HG02852 (cell line): ENCODE results near the gene METTL1.
"Not testable (repeated sequence)": the region's sequence is repeated elsewhere in the genome, so short reads cannot be mapped to it uniquely, and the experiment has no call there.

ENCODE experiments used
- ATAC-seq: cut with Tn5 transposase; IDR thresholded peaks from one replicate; pipeline ENCODE4 v1.9.1; 2021; ENCODE audit warnings: mild to moderate bottlenecking, moderate library complexity; ENCODE audit not compliant: unreplicated experiment

The METTL1 gene

GRCh38 chr12:57771873-57772428, at the start of gene METTL1:
Gene METTL1, minus strand, starts transcription at chr12:57772105. Its CDS starts 22 bp downstream, at chr12:57772083.
- ATAC-seq, result peak; percentile 80

GRCh38 chr12:57821015-57821414, 49.1 kb upstream of the METTL1 start:
- not testable (repeated sequence) for ATAC-seq

- ATAC-seq, result not testable (repeated sequence)
Measured at GRCh38 chr12:57820119-57820518, 48.2 kb upstream of the METTL1 start.

- ATAC-seq, result not testable (repeated sequence)
Measured at GRCh38 chr12:57817990-57818331, 46.1 kb upstream of the METTL1 start.

- ATAC-seq, result no peak
Measured at GRCh38 chr12:57817261-57817989, 45.5 kb upstream of the METTL1 start.

DNA sequence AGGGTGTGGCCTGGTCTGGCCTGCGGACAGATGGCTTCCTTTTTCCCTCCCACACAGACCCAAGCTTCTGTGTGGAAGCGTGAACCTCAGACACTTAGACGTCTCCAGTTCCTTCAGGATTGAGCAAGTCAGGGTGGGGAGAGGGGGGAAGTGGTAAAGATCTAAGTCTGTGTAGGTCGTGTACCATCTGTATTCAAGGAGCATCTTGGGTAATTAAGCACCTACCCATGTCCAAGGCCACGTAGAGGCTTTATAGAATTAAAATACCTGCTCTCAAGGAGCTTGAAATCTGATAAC, 44.9 kb upstream of the METTL1 start:
- ATAC-seq, result no peak

- ATAC-seq, result no peak
Measured at GRCh38 chr12:57816001-57816854, 44.3 kb upstream of the METTL1 start.

DNA sequence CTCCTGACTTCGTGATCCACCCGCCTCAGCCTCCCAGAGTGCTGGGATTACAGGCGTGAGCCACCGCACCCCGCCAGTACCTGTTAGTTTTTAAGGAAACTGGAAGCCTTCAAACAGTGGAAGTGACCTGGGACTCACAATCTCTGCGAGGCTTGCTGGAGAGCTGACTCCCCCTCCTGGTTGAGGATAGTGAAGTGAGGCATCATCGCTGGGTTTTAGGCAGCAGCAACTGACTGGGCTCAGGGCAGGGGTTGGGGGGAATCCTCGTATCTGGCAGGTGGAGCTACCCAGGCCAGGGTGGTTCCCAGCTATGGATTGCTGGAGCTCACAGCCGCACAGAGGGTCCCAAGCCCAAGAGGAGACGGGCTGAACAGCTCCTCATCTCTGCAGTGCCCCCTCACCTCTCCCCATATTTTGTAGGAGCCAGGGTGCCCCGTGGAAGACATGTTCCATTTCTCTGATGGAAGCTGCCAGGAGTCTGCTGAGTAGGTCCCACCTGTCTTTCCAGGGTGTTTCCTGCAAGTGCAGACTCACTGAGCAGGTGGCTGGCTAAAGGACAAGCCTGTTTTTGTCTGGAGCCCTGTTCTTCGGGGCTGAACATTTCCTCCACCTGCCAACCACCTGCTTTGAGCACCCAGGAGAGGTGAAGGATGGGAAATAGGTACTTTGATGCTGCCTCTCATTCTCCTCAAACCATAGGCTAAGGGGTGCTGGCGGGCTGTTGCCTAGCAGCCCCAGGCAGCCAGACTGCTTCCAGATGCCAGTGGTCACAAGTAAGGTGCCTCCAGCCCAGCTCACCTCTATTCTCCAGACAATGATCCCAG, 43.5 kb upstream of the METTL1 start:
- ATAC-seq, result no peak

DNA sequence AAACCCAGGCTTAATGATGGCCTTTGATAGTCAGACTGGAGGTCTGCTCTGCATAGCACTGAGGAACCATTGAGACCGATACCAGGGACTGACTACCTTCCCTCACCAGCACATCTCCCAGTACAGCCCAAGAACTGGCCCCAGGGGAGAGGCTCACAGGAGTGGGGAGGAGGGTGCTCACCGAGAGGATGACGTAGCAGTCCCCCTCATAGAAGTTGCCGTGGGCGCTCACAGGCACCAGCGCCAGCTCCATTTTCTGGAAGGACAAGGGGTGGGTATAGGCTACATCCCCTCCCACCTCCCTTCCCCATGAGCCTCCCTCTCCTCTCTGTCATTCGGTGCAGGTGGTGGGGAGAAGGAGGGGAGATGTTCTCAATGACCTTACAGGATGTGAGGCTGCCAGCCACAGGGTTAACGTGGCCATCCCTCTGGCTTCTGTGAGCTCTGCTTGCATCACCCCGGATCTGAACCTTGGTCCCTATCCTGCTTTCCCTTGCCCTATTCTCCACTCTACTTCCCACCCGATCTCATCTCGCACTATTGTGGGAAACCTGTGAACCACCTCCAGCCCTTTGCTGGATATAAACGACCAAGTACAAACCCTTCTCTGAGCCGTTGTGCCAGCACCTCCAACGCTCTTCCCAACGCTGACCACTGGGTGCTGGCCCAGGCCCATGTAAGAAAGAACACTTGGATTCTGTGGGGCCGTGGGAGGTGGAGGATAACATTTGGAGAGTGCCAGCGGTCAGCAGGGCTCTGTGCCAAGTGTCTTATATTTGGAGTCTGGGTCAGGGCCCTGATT, 42.3 kb upstream of the METTL1 start:
- no peak for ATAC-seq

- ATAC-seq, result no peak
Measured at GRCh38 chr12:57813111-57813970, 41.4 kb upstream of the METTL1 start.

DNA sequence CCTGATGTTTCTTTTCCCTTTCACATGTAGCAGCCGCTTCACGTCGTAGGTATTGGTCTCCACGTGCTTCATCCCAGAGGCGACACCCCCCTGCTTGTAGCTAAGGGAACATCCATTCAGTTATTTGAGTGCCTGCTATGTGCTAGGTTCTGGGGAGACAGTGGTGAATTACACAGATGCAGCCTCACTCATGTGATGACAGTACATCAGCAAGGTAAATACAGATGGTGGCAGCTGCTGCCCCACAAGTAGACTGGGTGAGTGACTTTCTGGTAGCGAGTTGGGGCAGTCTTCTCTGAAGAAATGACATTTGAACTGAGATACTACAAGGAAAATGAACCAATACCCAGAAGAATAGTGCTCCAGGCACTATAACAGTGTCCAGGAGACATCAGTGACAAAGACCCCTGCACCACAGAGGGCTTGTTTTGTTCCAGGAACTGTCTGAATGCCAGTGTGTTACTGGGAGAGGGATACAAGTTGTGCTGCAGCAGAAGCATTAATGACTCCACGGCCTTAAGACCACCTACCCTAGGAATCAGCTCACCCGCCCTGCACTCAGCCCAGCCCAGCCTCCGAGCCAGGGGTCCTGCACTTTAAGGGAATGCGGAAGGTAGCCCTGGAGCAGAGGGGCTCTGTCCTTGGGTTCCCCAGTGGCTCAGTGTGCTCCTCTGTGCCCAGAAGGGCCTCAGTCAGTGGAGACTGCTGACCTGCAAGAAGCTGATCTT, 39.3 kb upstream of the METTL1 start:
- ATAC-seq, result no peak

- no peak for ATAC-seq
Measured at GRCh38 chr12:57810450-57810849, 38.5 kb upstream of the METTL1 start.

DNA sequence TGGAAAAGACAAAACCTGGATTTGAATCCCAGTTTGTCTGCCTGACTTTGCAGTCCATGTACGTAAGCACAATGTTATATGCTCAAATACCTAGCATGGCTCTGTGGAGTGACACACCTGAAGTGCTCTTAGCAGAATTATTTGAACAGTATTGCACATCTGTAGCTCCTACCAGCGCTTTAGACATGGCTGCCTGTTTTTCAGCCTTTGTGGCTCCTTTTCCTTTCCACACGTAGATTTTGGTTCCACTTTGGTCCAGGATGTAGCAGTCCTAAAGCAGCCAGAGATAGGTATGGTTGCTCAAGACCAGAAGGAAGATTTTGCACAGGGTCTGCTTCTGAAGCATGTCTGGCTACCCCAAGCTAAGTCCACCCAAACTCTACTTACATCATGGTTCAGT, 37.5 kb upstream of the METTL1 start:
- no peak for ATAC-seq

DNA sequence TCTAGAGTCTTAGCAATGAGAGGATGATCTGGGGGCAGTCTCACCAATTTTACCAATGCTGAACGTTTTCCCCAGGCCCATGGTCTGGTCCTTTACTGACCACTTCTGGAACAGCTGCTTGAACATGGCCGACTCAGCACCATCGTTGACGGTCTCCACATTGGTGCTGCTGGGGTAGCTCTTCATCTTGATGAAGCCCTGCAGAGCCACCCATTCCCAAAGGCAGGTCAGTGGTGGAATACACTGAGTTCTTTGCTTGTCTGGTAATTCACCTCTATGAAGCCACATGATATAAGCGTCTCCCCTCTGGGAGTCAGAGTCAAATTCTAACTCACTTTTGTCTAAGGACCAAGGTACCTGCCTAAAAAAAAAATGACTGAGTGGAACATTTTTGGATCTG, 36.4 kb upstream of the METTL1 start:
- no peak for ATAC-seq

DNA sequence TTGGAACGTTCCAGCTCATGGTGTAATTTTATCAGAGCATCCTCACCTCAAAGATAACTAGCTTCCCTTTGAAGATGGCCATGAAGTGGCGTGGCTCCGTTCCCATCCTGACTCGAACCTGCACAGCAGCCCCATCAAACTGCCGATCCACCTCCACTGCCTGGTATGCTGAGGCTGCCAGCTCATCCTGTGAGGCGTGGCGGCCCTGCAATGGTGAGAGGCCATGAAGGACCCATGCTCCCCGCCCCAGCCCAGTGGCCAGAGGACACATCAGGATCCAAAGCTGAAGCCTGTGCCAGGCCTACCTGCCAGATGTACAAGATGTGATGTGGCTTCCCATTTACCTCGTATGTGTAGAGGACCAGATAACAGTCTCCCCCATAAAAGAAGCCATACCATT, 35.4 kb upstream of the METTL1 start:
- ATAC-seq, result no peak

GRCh38 chr12:57806677-57807076, 34.8 kb upstream of the METTL1 start:
- ATAC-seq, result no peak

DNA sequence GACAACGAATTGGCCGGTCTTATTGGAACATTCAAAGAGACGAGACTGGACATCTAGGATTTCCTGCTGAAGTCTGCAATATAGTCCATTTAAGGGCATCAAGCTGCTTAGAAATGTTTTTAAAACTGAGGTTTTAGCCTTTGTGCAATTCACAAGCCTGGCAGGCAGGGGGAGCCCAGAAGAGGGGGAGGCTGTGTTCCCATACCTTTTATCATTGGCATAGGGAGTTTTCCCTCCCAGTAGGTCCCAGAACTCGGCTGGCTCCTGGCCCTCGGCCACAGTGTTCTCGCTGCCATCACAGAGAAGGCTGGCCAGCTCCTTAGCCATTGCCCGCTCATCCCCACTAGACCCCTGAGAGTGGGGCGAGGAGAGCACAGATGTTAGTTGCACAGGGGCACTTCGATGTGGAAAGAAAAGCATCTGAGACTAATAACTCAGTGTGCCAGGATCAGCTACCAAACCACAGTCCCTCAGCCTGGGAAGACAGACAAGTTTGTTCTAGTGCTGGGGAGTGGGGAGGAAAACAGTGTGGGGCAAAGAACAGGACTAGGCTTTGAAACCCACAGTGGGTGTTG, 31.5 kb upstream of the METTL1 start:
- ATAC-seq, result no peak

- no peak for ATAC-seq
Measured at GRCh38 chr12:57802607-57803006, 30.7 kb upstream of the METTL1 start.

- no peak for ATAC-seq
Measured at GRCh38 chr12:57800965-57801364, 29.1 kb upstream of the METTL1 start.
